Measurements from ENCODE around the gene GPR141.

DNA sequence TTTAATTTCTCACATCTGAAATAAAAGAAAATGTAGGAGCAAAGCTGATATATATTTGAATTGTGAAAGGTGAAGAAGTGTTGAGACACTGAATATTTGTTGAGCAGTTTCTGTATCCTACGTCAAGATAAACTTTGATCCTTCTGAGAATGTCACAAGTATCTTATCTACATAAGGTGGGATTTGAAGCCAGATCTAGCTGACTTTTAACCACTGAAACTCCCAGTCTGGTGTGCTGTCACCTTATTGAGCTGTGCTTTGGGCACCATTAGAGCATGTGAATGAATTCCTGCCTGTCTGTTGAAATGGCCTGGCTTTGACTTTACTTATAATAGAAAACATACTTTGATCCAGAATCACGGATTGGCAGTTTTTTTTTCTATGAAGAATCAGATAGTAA is 15.2 kb downstream of the GPR141 start:
- TF ChIP-seq, protein P1, sequence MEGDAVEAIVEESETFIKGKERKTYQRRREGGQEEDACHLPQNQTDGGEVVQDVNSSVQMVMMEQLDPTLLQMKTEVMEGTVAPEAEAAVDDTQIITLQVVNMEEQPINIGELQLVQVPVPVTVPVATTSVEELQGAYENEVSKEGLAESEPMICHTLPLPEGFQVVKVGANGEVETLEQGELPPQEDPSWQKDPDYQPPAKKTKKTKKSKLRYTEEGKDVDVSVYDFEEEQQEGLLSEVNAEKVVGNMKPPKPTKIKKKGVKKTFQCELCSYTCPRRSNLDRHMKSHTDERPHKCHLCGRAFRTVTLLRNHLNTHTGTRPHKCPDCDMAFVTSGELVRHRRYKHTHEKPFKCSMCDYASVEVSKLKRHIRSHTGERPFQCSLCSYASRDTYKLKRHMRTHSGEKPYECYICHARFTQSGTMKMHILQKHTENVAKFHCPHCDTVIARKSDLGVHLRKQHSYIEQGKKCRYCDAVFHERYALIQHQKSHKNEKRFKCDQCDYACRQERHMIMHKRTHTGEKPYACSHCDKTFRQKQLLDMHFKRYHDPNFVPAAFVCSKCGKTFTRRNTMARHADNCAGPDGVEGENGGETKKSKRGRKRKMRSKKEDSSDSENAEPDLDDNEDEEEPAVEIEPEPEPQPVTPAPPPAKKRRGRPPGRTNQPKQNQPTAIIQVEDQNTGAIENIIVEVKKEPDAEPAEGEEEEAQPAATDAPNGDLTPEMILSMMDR (IDR thresholded peaks at IDR 0.05), result no peak
- TF ChIP-seq POLR2A (IDR thresholded peaks at IDR 0.05), result no peak
